Vagina (tissue), 2 donors: Measurements from ENCODE around the gene TENM4.

Source experiments
- POLR2A ChIP-seq, 2 donors: fragments of 450-650 bp; IDR thresholded peaks; one replicate each; pipeline ENCODE4 v1.6.1; 2017; ENCODE audit warnings: antibody characterized with exemption in 2 of 2, mild to moderate bottlenecking in 2 of 2, moderate library complexity in 2 of 2
- POLR2AphosphoS5 ChIP-seq, 2 donors: sonication (generic); formaldehyde crosslinking; IDR thresholded peaks; one replicate each; pipeline ENCODE4 v1.9.0; 2017; ENCODE audit warnings: antibody characterized with exemption in 2 of 2, mild to moderate bottlenecking in 2 of 2, low read depth in 1 of 2; ENCODE audit not compliant: insufficient read depth in 1 of 2
- TF ChIP-seq, protein P1 (sequence below), 3 experiments: fragments of 450-650 bp in 2 of 3; fragments of 200-600 bp in 1 of 3; sonication (generic) in 1 of 3; IDR thresholded peaks; one replicate each; pipeline ENCODE4 v1.5.1; 2017 to 2019; ENCODE audit warnings: antibody characterized with exemption in 3 of 3, mild to moderate bottlenecking in 2 of 3, moderate library complexity in 2 of 3

DNA sequence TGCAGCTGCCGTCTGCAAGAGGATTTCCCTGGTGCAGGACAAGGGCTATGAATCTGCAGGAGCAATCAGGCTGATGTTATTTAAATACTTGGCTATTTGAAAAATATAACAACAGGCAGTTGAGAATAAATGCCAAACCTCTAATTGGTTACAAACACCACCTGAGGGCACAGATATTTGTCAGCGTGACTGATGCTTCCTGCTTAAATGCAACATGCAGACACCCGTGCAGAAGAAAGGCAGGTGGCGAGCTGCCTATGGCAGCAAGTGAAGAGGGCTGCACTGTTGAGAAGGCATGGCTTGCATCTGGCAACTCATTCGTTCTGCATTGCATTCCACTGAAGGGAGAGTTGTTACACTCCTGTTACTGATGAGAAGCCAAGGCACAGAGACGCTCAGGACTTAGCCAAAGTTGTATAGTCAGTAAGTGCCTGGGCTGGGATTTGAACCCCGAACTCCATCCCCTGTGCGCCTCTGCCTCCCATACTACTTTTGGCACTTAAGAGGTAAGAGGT is 350.6 kb downstream of the TENM4 start:
- TF ChIP-seq POLR2A (IDR thresholded peaks at IDR 0.05) = no peak
- TF ChIP-seq, protein P1, sequence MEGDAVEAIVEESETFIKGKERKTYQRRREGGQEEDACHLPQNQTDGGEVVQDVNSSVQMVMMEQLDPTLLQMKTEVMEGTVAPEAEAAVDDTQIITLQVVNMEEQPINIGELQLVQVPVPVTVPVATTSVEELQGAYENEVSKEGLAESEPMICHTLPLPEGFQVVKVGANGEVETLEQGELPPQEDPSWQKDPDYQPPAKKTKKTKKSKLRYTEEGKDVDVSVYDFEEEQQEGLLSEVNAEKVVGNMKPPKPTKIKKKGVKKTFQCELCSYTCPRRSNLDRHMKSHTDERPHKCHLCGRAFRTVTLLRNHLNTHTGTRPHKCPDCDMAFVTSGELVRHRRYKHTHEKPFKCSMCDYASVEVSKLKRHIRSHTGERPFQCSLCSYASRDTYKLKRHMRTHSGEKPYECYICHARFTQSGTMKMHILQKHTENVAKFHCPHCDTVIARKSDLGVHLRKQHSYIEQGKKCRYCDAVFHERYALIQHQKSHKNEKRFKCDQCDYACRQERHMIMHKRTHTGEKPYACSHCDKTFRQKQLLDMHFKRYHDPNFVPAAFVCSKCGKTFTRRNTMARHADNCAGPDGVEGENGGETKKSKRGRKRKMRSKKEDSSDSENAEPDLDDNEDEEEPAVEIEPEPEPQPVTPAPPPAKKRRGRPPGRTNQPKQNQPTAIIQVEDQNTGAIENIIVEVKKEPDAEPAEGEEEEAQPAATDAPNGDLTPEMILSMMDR (IDR thresholded peaks at IDR 0.05) = no peak
- TF ChIP-seq POLR2AphosphoS5 (IDR thresholded peaks at IDR 0.05; ENCODE audit: insufficient read depth in 1 of 2, low read depth in 1 of 2) = no peak
